ENCODE data around the gene ITGB3BP. TPM values are rescaled to one million over a fixed set of nuclear protein-coding genes. Genes with fewer than 3 reads are reported as not detected.
A peak's percentile ranks its signal among the peaks of the same experiment; 100 is the strongest.
"Not testable (repeated sequence)": the region's sequence is repeated elsewhere in the genome, so short reads cannot be mapped to it uniquely, and the experiment has no call there.

Gene ITGB3BP
- 10 to 100 TPM; 47.6 to 73.0 (median 64.8) TPM for polyA plus RNA-seq (ENCODE audit: insufficient read length in 4 of 4)

DNA sequence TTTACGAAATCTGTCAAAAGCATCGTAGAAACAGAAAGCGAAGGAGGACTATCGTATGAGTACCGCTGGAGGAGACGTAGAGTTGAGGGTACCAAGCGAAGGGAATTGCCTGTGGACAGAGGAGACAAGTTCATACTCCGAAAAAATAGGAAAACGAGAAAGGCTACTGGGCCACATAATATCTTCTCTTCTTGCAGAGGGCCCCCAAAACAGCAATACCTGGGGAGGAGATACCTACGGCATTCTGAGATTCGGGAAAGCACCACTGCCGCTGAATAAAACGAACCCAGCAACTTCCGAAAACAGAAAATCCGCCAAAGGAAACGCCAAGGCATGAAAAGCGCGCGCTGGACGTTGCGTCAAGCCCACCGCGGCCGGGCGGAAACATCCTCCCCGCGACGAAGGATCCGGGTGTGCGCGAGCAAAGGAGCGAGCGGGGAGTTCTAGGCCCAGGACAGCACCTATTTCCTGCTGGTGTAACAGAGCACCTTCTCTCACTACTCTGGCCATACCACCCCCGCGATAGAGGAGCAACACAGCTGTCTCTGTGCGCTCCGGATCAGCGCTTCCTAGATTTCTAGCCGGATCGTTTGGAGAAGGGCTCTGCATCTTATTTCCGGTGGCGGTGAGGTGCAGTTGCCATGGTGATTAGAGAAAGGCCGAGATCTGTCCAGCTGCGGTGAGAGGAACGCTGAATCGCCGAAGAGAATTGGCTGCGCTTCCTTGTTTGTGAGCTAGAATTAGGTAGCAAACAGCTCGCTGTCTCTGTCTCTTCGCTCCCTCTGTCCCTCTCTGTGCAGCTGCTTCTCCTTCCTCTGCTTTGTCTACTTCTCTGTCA, at the start of gene ITGB3BP, which contains the start of gene EFCAB7:
ITGB3BP (minus strand) TSS at position 335 of the 838 bp plus-strand sequence; CDS start at position 243, 92 bp downstream.
EFCAB7 (plus strand) TSS at position 635 of the 838 bp plus-strand sequence. CDS start 2,048 bp downstream, outside the sequence.
- peak; percentile 83 to 88 (median 85) for DNase-seq (ENCODE audit: low read depth in 4 of 4, low spot score in 3 of 4)

DNA sequence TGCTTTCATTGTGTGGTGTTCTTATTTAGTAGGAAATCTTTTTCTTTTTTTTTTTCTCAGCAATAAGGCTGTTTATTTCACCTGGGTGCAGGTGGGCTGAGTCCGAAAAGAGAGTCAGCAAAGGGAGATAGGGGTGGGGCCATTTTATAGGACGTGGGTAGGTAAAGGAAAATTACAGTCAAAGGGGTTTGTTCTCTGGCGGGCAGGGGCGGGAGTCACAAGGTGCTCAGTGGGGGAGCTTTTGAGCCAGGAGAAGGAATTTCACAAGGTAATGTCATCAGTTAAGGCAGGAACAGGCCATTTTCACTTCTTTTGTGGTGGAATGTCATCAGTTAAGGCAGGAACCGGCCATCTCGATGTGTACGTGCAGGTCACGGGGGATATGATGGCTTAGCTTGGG, 49.7 kb upstream of the ITGB3BP start:
- not testable (repeated sequence) for DNase-seq (ENCODE audit: low read depth in 4 of 4, low spot score in 3 of 4)

- DNase-seq (ENCODE audit: low read depth in 4 of 4, low spot score in 3 of 4) = no peak
These were observed 46.8 kb upstream of the ITGB3BP start for GRCh38 chr1:63569640-63570316.

GRCh38 chr1:63569068-63569467, 46.0 kb upstream of the ITGB3BP start:
- DNase-seq (ENCODE audit: low read depth in 4 of 4, low spot score in 3 of 4) = no peak

DNA sequence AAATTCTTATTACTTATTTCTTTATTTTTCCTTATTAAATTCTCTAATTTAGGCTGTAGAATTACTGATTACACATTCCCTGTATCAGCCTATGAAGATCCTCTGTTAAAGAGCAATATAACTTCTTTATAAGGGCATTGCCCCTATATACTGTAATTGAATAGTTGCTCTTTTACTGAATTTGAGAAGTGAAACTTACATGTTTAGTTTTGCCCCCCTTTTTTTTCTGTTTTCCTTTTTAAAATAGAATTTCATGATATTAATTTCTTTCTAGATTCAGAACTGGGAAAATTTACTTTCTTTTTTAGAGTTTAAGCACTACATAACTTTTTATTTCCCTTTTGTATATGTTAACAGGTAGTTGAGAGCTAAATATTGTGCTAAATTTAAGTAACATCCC, 40.7 kb upstream of the ITGB3BP start:
- DNase-seq (ENCODE audit: low read depth in 4 of 4, low spot score in 3 of 4) = no peak

DNA sequence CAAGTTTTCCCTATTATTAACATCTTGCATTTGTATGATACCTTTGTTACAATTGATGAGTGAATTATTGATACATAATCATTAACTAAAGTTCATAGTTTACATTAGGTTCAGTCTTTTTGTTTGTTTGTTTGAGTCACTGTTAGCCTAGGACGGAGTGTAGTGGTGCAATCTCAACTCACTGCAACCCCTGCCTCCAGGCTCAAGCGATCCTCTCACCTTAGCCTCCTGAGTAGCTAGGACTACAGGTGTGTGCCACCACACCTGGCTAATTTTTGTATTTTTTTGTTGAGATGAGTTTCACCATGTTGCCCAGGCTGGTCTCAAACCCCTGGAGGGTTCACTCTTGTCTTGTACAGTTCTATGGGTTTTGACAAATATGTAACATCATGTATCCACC, 36.3 kb upstream of the ITGB3BP start:
- no peak for DNase-seq (ENCODE audit: low read depth in 4 of 4, low spot score in 3 of 4)

DNA sequence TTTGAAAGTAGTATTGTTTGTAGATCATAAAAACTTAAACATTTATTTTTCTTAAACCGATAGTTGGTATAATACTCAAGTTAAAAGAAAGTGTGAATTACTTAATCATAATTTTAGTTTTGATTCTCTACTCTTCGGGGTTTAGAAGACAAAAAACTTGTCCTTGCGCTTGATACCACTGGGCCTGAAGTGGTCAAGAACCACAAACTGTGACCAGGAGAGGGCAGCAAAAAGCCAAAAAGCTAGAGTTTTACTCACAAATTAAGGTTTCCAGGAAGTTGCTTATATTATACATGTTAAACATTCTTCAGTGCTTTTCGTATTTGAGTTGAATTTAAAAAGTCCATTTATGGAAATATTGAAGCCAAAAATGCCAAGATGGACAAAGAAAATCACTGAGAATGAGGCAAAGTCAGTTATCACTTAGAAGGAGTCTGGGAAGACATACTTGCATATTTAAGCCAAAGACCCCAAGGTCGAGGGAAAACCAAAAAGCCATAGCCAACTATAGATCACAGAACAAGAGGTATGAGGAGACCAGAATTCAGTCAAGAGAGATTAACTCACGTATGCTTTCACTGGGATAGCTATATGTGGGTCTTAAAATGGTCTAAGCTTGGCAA, 34.5 kb upstream of the ITGB3BP start:
- peak in 1 of 4 donors; percentile 1 for DNase-seq (ENCODE audit: low read depth in 4 of 4, low spot score in 3 of 4)

DNA sequence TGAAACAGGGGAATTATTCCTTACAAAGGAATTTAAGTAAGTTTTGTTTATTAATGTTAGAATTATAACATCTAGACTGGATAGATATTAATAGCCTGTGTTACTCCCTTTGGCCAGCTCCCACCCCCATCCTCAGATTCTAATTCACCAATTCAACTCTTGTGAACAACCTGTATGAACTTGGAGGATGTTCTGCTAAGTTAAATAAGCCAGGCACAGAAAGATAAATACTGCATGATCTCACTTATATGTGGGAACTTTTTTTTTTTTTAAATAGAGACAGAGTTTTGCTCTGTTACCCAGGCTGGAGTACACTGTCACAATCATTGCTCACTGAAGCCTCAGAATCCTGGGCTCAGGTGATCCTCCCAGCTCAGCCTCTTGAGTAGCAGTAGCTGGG, 32.5 kb upstream of the ITGB3BP start:
- DNase-seq (ENCODE audit: low read depth in 4 of 4, low spot score in 3 of 4) = no peak

DNA sequence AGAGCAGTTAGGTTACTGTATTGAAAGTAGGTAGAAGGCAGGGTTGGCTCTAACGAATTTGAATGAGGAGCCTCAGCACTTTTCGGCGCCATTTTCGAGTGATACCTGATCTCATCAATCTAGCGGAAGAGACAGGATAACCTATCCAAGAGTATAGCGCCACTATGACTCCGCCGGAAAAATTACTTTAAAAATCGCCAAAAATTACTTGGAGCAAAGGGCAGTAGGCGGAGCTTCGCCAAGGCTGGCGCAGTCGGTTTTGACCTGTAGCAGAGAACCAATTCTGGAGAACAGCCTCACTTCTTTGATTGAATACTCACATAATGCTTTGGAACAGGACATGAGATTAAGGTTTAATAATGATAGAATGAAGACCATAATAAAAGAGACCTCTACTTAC, 25.9 kb upstream of the ITGB3BP start:
- DNase-seq (ENCODE audit: low read depth in 4 of 4, low spot score in 3 of 4) = no peak

DNA sequence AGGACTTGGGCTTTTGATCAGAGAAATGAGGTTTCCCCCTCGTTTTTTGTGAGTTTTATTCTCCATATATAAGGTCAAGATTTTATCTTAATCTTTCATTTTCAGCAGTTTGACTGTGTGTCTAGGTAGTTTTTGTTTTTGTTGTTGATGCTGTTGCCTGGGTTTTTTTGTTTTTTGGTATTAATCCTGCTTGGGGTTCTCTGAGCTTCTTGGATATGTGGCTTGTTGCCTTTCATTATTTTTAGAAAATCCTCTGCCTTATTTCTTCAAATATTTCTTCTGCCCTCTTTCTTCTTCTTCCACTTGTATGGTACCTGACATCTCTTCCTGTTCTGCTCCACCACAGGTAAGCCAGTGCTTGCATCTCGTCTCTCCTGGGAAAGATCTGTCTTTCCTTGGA, 25.3 kb upstream of the ITGB3BP start:
- no peak for DNase-seq (ENCODE audit: low read depth in 4 of 4, low spot score in 3 of 4)

- no peak for DNase-seq (ENCODE audit: low read depth in 4 of 4, low spot score in 3 of 4)
These were observed 24.7 kb upstream of the ITGB3BP start for GRCh38 chr1:63547621-63548294.

- DNase-seq (ENCODE audit: low read depth in 4 of 4, low spot score in 3 of 4) = no peak
These were observed 22.8 kb upstream of the ITGB3BP start for GRCh38 chr1:63545780-63546179.

GRCh38 chr1:63537940-63538339, 14.9 kb upstream of the ITGB3BP start:
- DNase-seq (ENCODE audit: low read depth in 4 of 4, low spot score in 3 of 4) = no peak

DNA sequence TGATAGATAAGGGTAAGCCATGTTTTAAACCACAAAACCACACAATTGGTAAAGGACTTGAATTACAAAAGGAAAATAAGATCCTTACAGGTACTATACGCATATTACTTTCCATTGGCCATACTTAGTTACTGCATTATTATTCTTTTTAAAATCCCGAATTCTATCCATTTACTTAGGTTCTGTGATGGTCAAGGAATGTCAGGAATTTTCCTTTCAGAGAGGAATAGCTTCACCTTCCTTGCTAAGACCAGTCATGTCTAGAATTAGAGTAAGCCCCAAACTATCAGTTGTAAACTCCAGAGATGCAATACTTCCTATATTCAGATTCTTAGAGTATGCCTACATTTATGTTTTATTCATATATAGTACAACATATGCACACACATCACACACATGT, 14.0 kb upstream of the ITGB3BP start:
- no peak for DNase-seq (ENCODE audit: low read depth in 4 of 4, low spot score in 3 of 4)

- no peak for DNase-seq (ENCODE audit: low read depth in 4 of 4, low spot score in 3 of 4)
These were observed 11.4 kb upstream of the ITGB3BP start for GRCh38 chr1:63534406-63534805.

GRCh38 chr1:63533931-63534330, 10.9 kb upstream of the ITGB3BP start:
- DNase-seq (ENCODE audit: low read depth in 4 of 4, low spot score in 3 of 4) = no peak

DNA sequence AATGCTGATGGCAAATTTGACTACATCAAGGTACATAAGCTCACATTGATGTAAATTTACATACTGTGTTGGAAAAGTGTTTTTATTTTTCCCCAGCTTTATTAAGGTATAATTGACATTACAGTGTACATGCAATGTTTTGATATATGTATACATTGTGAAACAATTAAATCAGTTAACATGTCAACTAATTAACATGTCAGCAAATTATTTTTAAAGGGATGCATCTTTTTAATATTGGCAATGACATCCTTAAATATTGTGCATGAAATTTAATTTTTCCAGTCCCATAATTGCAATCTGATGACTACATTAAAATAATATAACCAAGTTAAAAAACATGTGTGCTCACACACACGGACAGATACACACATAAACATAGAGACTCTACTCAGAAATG, 9.7 kb upstream of the ITGB3BP start:
- DNase-seq (ENCODE audit: low read depth in 4 of 4, low spot score in 3 of 4) = no peak

DNA sequence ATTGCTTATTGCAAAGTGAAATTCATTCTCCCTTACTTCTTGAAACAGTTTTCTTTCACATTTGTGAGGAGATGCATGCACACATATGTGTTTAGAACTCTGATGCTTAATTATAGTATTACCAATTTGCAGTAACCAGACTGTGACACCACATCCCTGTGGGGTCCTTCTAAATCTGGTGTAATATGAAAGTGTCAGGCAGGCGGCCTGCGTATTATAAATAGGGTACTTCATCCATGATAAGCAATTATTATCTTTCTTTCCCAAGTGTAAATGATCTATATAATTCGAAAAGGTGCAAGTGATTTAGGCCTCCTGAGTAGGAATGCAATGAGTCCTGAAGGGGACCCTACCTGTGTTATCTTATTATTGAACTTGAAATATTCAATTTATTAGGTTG, 1.2 kb upstream of the ITGB3BP start:
- no peak for DNase-seq (ENCODE audit: low read depth in 4 of 4, low spot score in 3 of 4)

DNA sequence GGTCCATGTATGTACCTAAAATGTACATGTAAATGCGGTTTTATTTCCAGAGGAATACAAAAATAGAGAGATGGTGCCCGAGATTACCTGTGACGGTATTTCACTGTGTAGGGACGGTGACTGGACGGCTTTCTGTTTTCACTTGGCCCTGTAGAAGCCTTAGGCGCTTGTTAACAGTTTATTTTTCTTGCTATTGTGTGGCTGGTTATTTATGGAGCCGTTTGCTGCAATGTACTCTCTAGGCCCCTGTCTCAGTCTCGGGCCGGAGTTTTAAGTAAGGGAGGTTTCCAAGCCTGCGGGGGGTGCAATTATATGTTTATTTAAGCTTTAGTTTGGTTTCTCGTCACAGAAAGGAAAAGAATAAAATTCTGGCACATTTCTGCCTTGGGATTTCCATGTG, 713 bp upstream of the ITGB3BP start:
- no peak for DNase-seq (ENCODE audit: low read depth in 4 of 4, low spot score in 3 of 4)

GRCh38 chr1:63516629-63517028, 6.4 kb downstream of the ITGB3BP start:
- DNase-seq (ENCODE audit: low read depth in 4 of 4, low spot score in 3 of 4) = no peak

DNA sequence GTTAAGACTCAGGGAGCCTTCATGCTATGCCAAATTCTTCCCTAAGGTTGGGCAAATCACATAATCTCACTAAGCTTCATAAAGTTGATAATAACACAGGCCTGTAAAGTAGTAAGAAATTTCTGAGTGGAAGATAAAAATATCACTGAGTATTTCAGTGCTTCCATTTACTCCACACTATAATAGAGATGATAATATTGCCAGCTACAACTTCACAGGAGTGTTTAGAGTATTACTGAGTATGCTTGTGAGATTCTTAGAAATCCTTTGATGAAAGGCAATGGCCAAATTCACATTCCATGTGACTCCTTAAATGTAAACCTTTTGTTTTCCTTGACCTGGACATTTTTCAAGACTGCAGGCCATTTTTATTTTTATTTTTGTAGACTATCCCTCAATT, 10.4 kb downstream of the ITGB3BP start:
- DNase-seq (ENCODE audit: low read depth in 4 of 4, low spot score in 3 of 4) = no peak
